Stomach (tissue), 4 donors: ENCODE results near the gene WDR27.

Experiments used
- POLR2A ChIP-seq, 4 donors: fragments of 450-650 bp; IDR thresholded peaks; one replicate each; pipeline ENCODE4 v1.6.1; 2016; ENCODE audit warnings: antibody characterized with exemption in 4 of 4, control low read depth in 2 of 4, mild to moderate bottlenecking in 1 of 4, moderate library complexity in 1 of 4
- POLR2AphosphoS5 ChIP-seq, 3 donors: sonication (generic); formaldehyde crosslinking; IDR thresholded peaks; one replicate each; pipeline ENCODE4 v1.6.1; 2016; ENCODE audit warnings: antibody characterized with exemption in 3 of 3

DNA sequence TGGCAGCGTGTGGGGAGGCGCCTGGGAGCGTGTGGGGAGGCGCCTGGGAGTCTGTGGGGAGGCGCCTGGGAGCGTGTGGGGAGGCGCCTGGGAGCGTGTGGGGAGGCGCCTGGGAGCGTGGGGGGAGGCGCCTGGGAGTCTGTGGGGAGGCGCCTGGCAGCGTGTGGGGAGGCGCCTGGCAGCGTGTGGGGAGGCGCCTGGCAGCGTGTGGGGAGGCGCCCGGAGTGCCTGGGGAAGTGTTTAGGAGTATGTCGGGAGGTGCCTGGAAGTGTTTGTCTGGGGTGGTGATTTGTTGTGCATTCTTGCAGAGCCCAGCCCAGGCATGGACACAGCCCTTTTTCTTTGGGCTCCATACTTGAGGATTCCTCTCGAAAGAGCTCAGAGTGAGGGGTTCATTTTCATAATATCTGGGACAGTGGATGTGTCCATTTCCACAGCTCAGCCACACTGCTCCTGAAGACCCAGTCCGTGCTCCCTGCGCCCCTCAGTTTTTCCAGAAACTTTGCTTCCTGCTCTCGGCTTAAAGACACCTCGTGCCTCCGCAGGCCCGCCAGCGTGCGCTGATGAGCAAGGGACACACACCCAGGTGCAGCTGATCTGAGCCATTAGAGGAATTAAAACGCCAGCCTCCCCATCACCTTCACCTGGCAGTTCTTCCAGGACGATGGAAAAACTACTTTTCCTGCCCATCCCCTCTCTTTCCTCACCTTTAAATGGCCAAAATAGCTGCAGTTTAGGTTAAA is 276.0 kb downstream of the WDR27 start:
- TF ChIP-seq POLR2AphosphoS5 (IDR thresholded peaks at IDR 0.05) (no peak), POLR2A (IDR thresholded peaks at IDR 0.05) (no peak)
